Sigmoid colon (tissue), 4 donors: ENCODE results near the gene METAP1D.

ENCODE experiments used
- POLR2A ChIP-seq, 2 donors: fragments of 450-650 bp; IDR thresholded peaks; one replicate each; pipeline ENCODE4 v1.6.1; 2016; ENCODE audit warnings: antibody characterized with exemption in 2 of 2, mild to moderate bottlenecking in 2 of 2, moderate library complexity in 2 of 2
- POLR2AphosphoS5 ChIP-seq, 4 donors: sonication (generic); formaldehyde crosslinking; IDR thresholded peaks; one replicate each; pipeline ENCODE4 v1.6.1; 2017; ENCODE audit warnings: antibody characterized with exemption in 4 of 4
- TF ChIP-seq, protein P1 (sequence below), 4 experiments: fragments of 450-650 bp in 3 of 4; fragments of 200-600 bp in 1 of 4; IDR thresholded peaks; one replicate each; pipeline ENCODE4 v1.5.1; 2016 to 2019; ENCODE audit warnings: antibody characterized with exemption in 4 of 4, mild to moderate bottlenecking in 3 of 4, moderate library complexity in 2 of 4

- TF ChIP-seq POLR2A (IDR thresholded peaks at IDR 0.05) (no peak), POLR2AphosphoS5 (IDR thresholded peaks at IDR 0.05) (no peak)
- TF ChIP-seq, protein P1, sequence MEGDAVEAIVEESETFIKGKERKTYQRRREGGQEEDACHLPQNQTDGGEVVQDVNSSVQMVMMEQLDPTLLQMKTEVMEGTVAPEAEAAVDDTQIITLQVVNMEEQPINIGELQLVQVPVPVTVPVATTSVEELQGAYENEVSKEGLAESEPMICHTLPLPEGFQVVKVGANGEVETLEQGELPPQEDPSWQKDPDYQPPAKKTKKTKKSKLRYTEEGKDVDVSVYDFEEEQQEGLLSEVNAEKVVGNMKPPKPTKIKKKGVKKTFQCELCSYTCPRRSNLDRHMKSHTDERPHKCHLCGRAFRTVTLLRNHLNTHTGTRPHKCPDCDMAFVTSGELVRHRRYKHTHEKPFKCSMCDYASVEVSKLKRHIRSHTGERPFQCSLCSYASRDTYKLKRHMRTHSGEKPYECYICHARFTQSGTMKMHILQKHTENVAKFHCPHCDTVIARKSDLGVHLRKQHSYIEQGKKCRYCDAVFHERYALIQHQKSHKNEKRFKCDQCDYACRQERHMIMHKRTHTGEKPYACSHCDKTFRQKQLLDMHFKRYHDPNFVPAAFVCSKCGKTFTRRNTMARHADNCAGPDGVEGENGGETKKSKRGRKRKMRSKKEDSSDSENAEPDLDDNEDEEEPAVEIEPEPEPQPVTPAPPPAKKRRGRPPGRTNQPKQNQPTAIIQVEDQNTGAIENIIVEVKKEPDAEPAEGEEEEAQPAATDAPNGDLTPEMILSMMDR (IDR thresholded peaks at IDR 0.05) = no peak
These were observed 12.2 kb downstream of the METAP1D start for GRCh38 chr2:172011812-172012575.
